Progenitor cell of endocrine pancreas (in vitro differentiated cells): ENCODE results near the gene C1GALT1C1L. TPM values are rescaled to one million over a fixed set of nuclear protein-coding genes. Genes with fewer than 3 reads are reported as not detected.
A peak's percentile ranks its signal among the peaks of the same experiment; 100 is the strongest.
"Not testable (repeated sequence)": the region's sequence is repeated elsewhere in the genome, so short reads cannot be mapped to it uniquely, and the experiment has no call there.

ENCODE experiments used
- DNase-seq: peaks from one replicate; pipeline ENCODE4 v3.0.0; 2021; ENCODE audit warnings: low spot score; ENCODE audit not compliant: unreplicated experiment
- H3K27ac Mint-ChIP-seq: 2 replicates; pipeline ENCODE4 v1.8.0; 2021; ENCODE audit warnings: mild to moderate bottlenecking, moderate library complexity, mixed read lengths
- H3K27me3 Mint-ChIP-seq: 2 replicates; pipeline ENCODE4 v1.8.0; 2021; ENCODE audit warnings: mixed read lengths
- H3K36me3 Mint-ChIP-seq: 2 replicates; pipeline ENCODE4 v1.8.0; 2022; ENCODE audit warnings: mixed read lengths; ENCODE audit not compliant: insufficient read depth
- H3K4me1 Mint-ChIP-seq: 2 replicates; pipeline ENCODE4 v1.8.0; 2021; ENCODE audit warnings: low read depth, mixed read lengths
- H3K4me3 Mint-ChIP-seq: 2 replicates; pipeline ENCODE4 v1.8.0; 2021; ENCODE audit warnings: low read depth, mild to moderate bottlenecking, moderate library complexity, mixed read lengths
- H3K9me3 Mint-ChIP-seq: 2 replicates; pipeline ENCODE4 v1.8.0; 2021; ENCODE audit warnings: low read depth, mixed read lengths
- total RNA-seq: library from RNA; stranded (reverse); gene quantifications from 2 replicates; pipeline ENCODE4 v1.2.1, GENCODE V29; 2021
- TF ChIP-seq, protein P1 (sequence below): fragments of 200-600 bp; sonication (generic); IDR thresholded peaks from one replicate; pipeline ENCODE4 v1.5.0; 2021; ENCODE audit warnings: antibody characterized with exemption, mild to moderate bottlenecking; ENCODE audit not compliant: unreplicated experiment

The C1GALT1C1L gene
- total RNA-seq, 1 donor from 2014 or later = 0.57 TPM

DNA sequence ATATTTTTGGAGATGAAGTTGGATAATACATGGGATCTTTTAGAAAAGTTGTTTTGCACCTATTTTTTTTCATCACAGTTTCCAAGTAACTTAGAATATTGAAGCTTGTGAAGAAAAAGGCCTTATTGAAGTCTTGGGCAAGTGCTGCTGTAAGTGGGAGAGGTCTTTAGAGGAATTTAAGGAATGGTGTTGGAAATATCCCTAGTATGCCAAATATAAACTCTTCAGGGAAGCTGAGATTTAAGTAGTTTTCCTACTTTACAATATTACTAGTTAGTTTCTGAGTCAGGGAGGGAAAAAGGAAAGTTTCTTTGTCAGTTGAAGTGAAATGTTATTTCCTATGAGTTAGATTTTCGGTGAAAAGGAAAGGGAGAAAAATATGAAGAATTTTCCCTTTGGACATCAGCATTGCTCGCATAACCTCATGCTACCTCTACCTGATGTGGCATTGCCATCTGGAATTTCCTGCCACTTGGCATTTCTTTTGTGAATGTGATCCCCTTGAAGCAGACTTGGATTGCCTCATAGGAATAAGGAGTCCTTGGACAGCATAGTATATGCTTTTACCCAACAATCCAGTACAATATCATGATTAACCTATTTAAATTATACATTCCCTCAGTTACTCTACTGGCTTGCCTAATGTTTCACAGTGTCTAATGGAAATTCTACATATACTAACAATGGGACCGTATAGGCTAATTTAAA, 27.1 kb downstream of the C1GALT1C1L start:
- TF ChIP-seq, protein P1, sequence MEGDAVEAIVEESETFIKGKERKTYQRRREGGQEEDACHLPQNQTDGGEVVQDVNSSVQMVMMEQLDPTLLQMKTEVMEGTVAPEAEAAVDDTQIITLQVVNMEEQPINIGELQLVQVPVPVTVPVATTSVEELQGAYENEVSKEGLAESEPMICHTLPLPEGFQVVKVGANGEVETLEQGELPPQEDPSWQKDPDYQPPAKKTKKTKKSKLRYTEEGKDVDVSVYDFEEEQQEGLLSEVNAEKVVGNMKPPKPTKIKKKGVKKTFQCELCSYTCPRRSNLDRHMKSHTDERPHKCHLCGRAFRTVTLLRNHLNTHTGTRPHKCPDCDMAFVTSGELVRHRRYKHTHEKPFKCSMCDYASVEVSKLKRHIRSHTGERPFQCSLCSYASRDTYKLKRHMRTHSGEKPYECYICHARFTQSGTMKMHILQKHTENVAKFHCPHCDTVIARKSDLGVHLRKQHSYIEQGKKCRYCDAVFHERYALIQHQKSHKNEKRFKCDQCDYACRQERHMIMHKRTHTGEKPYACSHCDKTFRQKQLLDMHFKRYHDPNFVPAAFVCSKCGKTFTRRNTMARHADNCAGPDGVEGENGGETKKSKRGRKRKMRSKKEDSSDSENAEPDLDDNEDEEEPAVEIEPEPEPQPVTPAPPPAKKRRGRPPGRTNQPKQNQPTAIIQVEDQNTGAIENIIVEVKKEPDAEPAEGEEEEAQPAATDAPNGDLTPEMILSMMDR = no peak
- Mint-ChIP-seq H3K9me3 (no peaks in the 10 kb centered on the region), H3K27ac (no peak overlapping the region), H3K4me3 (no peak overlapping the region), H3K4me1 (peaks cover 4% of the 10 kb centered on the region), H3K27me3 (no peaks in the 10 kb centered on the region), H3K36me3 (no peaks in the 10 kb centered on the region)
- DNase-seq = no peak

DNA sequence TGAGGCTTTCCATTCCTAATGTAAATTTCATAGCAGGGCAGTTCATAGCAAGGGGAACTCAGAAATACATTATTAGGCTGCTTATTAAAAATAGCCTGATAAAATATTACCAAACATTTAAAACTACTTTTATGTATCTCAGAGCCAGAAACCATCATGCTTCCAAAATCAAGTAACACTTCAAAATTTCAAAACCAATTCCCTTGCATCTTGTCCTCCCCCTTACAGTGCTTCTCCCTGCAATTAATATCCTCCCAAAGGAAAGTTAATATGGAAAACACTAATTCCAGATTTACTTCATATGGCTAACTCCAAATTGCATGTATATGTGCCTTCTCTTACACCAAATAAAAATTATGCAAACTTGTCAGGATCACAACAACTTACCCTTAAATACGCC, 32.5 kb downstream of the C1GALT1C1L start:
- TF ChIP-seq, protein P1 = no peak
- H3K9me3 Mint-ChIP-seq = peaks cover 3% of the 10 kb centered on the region
- H3K27me3 Mint-ChIP-seq = no peaks in the 10 kb centered on the region
- H3K4me1 Mint-ChIP-seq = peaks cover 3% of the 10 kb centered on the region
- peaks cover 2% of the 10 kb centered on the region for H3K36me3 Mint-ChIP-seq
- H3K27ac Mint-ChIP-seq = no peak overlapping the region
- DNase-seq = no peak
- no peak overlapping the region for H3K4me3 Mint-ChIP-seq

- H3K27me3 Mint-ChIP-seq = peaks cover 5% of the 10 kb centered on the region
- H3K4me3 Mint-ChIP-seq = no peak overlapping the region
- H3K9me3 Mint-ChIP-seq = peaks cover 3% of the 10 kb centered on the region
- H3K27ac Mint-ChIP-seq = no peak overlapping the region
- no peak for DNase-seq
- peaks cover 2% of the 10 kb centered on the region for H3K36me3 Mint-ChIP-seq
- TF ChIP-seq, protein P1 = no peak
- peaks cover 5% of the 10 kb centered on the region for H3K4me1 Mint-ChIP-seq
Observed at GRCh38 chr2:43642363-43642762, 33.9 kb downstream of the C1GALT1C1L start.

GRCh38 chr2:43637030-43637803, 39.0 kb downstream of the C1GALT1C1L start, which contains the start of gene PLEKHH2:
TSS of gene PLEKHH2 (plus strand) at chr2:43637260. CDS start at chr2:43644674, 7,414 bp downstream.
- Mint-ChIP-seq H3K4me3 (peak within 1 kb of the TSS; percentile 78), H3K36me3 (peaks cover 2% of the 10 kb centered on the region), H3K4me1 (peaks cover 31% of the 10 kb centered on the region), H3K27ac (peak within 1 kb of the TSS; percentile 85), H3K9me3 (peaks cover 3% of the 10 kb centered on the region), H3K27me3 (peaks cover 5% of the 10 kb centered on the region)
- DNase-seq = peak; percentile 95
- TF ChIP-seq, protein P1 = no peak

GRCh38 chr2:43636621-43637020, 39.6 kb downstream of the C1GALT1C1L start:
- no peak overlapping the region for H3K27ac Mint-ChIP-seq
- H3K4me3 Mint-ChIP-seq = peak overlapping the region; percentile 66
- TF ChIP-seq, protein P1 = no peak
- DNase-seq = no peak
- peaks cover 3% of the 10 kb centered on the region for H3K9me3 Mint-ChIP-seq
- peaks cover 2% of the 10 kb centered on the region for H3K36me3 Mint-ChIP-seq
- H3K27me3 Mint-ChIP-seq = peaks cover 10% of the 10 kb centered on the region
- peaks cover 36% of the 10 kb centered on the region for H3K4me1 Mint-ChIP-seq

- peak overlapping the region; percentile 22 for H3K4me3 Mint-ChIP-seq
- not testable (repeated sequence) for H3K36me3 Mint-ChIP-seq, H3K27ac Mint-ChIP-seq, DNase-seq, H3K9me3 Mint-ChIP-seq, H3K27me3 Mint-ChIP-seq
- H3K4me1 Mint-ChIP-seq = peaks cover 36% of the 10 kb centered on the region
Observed at GRCh38 chr2:43636153-43636552, 40.1 kb downstream of the C1GALT1C1L start.
